Measurements from ENCODE around the gene ZC3H8.

DNA sequence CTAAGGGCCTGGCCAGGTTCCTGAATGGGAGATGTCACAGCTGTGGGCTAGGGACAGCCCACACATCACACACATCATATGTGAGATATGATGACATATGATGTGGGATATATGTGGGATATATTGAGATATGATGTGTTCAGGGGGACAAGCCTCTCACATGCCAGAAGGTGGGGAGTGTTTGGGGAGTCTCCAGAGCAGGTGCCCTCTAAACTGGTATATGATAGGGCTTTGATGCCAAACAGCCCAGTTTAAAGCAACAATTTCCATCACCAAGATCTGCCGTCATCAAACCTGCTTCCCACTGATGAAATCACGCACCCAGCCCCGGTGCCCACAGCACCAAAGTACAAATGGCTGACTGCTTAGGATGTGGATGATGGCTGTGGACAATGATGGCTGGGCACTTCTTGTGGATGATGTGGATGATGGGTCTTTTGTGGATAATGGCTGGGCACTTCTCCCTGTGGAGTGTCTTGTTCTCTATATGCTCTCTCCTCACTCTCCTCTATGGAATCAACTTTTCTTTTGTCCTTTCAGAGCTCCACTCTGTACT, 65.8 kb downstream of the ZC3H8 start:
- TF ChIP-seq GATA3 (IDR thresholded peaks at IDR 0.05; ENCODE audit: low read depth, low read length) (no peak), GATA2 (IDR thresholded peaks at IDR 0.05; ENCODE audit: low read depth, low read length) (no peak)

Data from SH-SY5Y (cell line).